NB4 (cell line): ENCODE data around the gene COL4A5.
"Not testable (repeated sequence)": the region's sequence is repeated elsewhere in the genome, so short reads cannot be mapped to it uniquely, and the experiment has no call there.

Experiments
- DNase-seq: peaks from one replicate; pipeline ENCODE4 v3.0.0; 2010; ENCODE audit warnings: low read depth
- H3K4me3 ChIP-seq: one replicate; pipeline ENCODE4 v1.5.1; 2011; ENCODE audit warnings: mild to moderate bottlenecking, low read depth, low read length, moderate library complexity
- MYC ChIP-seq: IDR thresholded peaks from 2 replicates; pipeline ENCODE4 v1.6.1; 2011; ENCODE audit warnings: low read depth, low read length
- POLR2A ChIP-seq: IDR thresholded peaks from 2 replicates; pipeline ENCODE4 v1.6.1; 2011; ENCODE audit warnings: mild to moderate bottlenecking; ENCODE audit not compliant: insufficient read length; ENCODE audit errors: extremely low read depth
- TF ChIP-seq, protein P1 (sequence below): IDR thresholded peaks from 2 replicates; pipeline ENCODE4 v1.6.1; 2011; ENCODE audit warnings: low read depth, low read length
- TF ChIP-seq, protein P2 (sequence below): IDR thresholded peaks from one replicate; pipeline ENCODE4 v1.5.1; 2012; ENCODE audit warnings: low read depth, low read length

The COL4A5 gene

DNA sequence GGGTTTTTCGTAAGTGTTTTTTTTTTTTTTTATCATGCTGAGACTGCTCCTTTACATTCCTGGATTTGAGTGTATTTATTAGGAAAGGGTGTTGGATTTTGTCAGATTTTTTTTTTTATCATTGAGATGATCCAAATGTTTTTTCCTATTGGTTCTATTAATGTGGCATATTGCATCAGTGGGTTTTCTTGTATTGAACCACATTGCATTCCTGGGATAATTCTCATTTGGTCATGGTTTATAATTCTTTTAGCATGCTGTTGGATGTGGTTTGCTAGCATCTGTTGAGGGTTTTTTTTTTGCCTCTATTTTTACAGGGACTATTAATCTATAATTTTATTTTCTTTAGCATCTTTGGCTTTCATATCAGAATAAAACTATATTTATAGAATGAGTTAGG, 28.8 kb downstream of the COL4A5 start:
- TF ChIP-seq, protein P1, sequence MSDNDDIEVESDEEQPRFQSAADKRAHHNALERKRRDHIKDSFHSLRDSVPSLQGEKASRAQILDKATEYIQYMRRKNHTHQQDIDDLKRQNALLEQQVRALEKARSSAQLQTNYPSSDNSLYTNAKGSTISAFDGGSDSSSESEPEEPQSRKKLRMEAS = no peak
- TF ChIP-seq, protein P2, sequence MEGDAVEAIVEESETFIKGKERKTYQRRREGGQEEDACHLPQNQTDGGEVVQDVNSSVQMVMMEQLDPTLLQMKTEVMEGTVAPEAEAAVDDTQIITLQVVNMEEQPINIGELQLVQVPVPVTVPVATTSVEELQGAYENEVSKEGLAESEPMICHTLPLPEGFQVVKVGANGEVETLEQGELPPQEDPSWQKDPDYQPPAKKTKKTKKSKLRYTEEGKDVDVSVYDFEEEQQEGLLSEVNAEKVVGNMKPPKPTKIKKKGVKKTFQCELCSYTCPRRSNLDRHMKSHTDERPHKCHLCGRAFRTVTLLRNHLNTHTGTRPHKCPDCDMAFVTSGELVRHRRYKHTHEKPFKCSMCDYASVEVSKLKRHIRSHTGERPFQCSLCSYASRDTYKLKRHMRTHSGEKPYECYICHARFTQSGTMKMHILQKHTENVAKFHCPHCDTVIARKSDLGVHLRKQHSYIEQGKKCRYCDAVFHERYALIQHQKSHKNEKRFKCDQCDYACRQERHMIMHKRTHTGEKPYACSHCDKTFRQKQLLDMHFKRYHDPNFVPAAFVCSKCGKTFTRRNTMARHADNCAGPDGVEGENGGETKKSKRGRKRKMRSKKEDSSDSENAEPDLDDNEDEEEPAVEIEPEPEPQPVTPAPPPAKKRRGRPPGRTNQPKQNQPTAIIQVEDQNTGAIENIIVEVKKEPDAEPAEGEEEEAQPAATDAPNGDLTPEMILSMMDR = no peak
- no peak for TF ChIP-seq POLR2A
- no peak overlapping the region for H3K4me3 ChIP-seq
- no peak for DNase-seq

DNA sequence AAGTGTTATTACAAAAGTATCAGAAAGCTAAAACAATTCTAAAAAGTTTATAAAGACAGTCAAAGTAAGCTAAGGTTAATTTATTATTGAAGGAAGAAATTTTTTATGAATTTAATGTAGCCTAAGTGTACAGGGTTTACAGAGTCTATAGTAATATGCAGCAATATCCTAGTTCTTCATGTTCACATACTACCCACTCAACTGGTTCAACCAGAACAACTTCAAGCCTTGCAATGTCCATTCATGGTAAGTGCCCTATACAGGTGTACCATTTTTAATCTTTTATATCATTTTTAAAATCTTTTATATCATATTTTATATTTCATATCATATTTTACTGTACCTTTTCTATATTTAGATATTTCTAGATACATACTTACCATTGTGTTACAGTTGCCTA, 34.3 kb downstream of the COL4A5 start:
- no peak for DNase-seq
- no peak overlapping the region for H3K4me3 ChIP-seq

DNA sequence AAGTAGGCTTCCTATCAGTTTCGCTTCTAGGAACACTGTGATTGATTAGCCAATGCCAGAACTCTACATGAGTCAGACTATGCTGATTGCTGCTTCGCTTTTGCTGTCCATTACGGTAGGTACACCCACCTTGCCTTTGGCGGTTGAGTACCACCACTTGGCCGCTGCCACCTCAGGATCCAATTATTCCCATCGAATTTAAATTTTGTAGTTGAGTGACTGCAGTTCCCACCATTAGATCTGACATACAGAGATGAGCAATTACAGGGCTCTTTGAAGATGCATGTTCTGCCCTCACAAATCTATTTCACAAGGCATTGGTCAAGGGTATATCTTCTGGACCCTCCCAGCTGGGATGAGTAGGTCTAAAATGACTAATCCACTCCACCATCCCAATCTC, 41.9 kb downstream of the COL4A5 start:
- not testable (repeated sequence) for DNase-seq, H3K4me3 ChIP-seq

More for the DNA sequence above, 34.3 kb downstream of the COL4A5 start:
- TF ChIP-seq, protein P1 = no peak
- TF ChIP-seq POLR2A = no peak
- TF ChIP-seq, protein P2 = no peak
- no peak for TF ChIP-seq MYC

DNA sequence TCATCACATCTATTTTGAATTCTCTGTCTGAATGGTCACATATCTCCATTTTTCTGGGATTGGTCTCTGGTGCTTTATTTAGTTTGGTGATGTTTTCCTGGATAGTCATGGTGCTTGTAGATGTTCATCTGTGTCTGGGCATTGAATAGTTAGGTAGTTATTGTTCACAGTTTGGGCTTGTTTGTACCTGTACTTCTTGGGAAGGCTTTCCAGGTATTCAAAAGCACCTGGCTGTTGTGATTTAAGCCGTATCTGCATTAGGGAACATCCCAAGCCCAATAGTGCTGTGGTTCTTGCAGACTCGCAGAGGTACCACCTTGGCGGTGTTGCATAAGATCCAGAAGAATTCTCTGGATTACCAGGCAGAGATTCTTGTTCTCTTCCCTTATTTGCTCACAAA, 44.6 kb downstream of the COL4A5 start:
- H3K4me3 ChIP-seq = no peak overlapping the region
- DNase-seq = no peak
- TF ChIP-seq, protein P1 = no peak
- TF ChIP-seq, protein P2 = no peak
- TF ChIP-seq POLR2A = no peak
- TF ChIP-seq MYC = no peak

DNA sequence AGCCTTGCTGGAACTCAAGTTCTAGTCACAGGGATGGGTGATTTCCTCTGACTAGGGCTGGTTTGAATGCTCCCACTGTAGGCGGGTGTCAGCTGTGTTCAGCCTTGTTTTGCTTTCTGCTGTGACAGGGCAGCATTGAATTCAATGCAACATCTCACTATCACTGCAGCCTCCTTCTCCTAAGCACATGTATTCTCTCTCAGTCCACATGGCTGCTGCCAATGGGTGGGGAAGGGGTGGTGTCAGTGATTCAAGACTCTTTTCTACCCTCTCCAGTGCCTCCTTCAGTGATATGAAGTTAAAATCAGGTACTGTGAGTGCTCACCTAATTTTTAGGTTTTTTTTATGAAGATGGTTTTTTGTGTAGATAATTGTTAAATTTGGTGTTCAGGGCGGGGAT, 46.3 kb downstream of the COL4A5 start:
- DNase-seq = no peak
- TF ChIP-seq, protein P2 = no peak
- TF ChIP-seq POLR2A = no peak
- TF ChIP-seq MYC = no peak
- TF ChIP-seq, protein P1 = no peak
- no peak overlapping the region for H3K4me3 ChIP-seq

DNA sequence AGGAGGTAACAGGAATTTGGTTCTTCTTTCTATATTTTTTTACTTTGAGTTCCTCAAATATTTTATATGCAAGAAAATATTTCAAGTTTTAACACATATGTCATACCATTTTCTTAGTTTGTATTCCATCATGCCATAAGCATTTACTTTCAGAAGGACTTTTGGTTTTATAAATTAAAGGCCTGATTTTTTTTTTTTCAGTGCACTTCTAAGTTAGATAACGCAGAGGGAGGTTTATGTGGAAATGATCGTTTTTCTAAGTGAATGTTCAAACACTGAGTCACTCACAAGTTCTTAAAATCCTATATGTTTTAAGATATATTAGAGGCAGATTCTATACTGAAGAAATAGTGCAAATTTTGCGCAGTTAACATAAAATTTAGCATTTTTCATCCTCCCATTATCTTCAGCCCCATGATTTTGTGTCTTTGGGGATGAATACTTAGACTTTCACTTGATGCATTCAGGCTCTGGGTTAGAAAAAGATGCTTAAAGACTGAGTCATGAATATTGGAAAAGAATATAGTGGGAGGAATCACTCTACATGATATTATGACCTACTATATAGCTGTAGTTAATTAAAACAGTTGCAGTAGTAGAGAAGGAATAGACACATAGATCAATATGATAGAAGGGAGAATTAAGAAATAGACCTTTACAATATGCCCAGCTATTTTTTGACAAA, 54.9 kb downstream of the COL4A5 start:
- TF ChIP-seq POLR2A = no peak
- TF ChIP-seq, protein P2 = no peak
- TF ChIP-seq, protein P1 = no peak
- no peak for TF ChIP-seq MYC
- no peak overlapping the region for H3K4me3 ChIP-seq
- DNase-seq = no peak
